HEK293T (cell line): ENCODE data around the gene NR2E1.

ENCODE experiments used
- ARNT ChIP-seq: fragments of 450-650 bp; IDR thresholded peaks from 2 replicates; pipeline ENCODE4 v1.6.1; 2017; ENCODE audit warnings: mild to moderate bottlenecking
- BHLHE40 ChIP-seq: fragments of 450-650 bp; IDR thresholded peaks from 2 replicates; pipeline ENCODE4 v1.6.1; 2016; ENCODE audit warnings: mild to moderate bottlenecking, moderate library complexity, borderline replicate concordance
- ELF4 ChIP-seq: fragments of 450-650 bp; IDR thresholded peaks from 2 replicates; pipeline ENCODE4 v1.6.1; 2017; ENCODE audit warnings: antibody characterized with exemption
- NFRKB ChIP-seq: fragments of 450-650 bp; IDR thresholded peaks from 2 replicates; pipeline ENCODE4 v1.6.1; 2016; ENCODE audit warnings: mild to moderate bottlenecking, moderate library complexity
- SP1 ChIP-seq: fragments of 450-650 bp; IDR thresholded peaks from 2 replicates; pipeline ENCODE4 v1.6.1; 2017
- TF ChIP-seq, protein P1 (sequence below): fragments of 450-650 bp; IDR thresholded peaks from 2 replicates; pipeline ENCODE4 v1.6.1; 2016

DNA sequence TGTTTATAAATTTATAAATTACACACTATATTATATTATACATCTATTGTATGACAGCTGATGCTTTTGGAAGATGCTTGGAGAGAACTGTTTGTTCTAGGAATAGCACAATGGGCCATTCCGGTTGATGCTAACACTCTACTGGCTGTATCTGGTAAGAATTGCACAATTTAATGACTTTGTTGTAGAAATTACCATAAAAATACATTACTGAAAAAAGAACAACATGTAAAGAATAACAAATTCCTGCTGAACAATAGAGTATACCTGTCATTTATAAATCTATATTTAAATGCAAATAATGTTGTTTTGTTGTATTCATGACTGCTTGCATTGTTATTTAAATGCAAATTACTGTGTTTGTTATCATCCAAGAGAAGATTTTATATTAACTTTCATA lies 14.4 kb downstream of the NR2E1 start:
- no peak for TF ChIP-seq NFRKB
- TF ChIP-seq SP1 = no peak
- TF ChIP-seq, protein P1, sequence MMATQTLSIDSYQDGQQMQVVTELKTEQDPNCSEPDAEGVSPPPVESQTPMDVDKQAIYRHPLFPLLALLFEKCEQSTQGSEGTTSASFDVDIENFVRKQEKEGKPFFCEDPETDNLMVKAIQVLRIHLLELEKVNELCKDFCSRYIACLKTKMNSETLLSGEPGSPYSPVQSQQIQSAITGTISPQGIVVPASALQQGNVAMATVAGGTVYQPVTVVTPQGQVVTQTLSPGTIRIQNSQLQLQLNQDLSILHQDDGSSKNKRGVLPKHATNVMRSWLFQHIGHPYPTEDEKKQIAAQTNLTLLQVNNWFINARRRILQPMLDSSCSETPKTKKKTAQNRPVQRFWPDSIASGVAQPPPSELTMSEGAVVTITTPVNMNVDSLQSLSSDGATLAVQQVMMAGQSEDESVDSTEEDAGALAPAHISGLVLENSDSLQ = no peak
- no peak for TF ChIP-seq ELF4
- no peak for TF ChIP-seq BHLHE40
- no peak for TF ChIP-seq ARNT
